BE2C (cell line): ENCODE measurements around the gene APOM.
A peak's percentile ranks its signal among the peaks of the same experiment; 100 is the strongest.

Experiments
- DNase-seq: peaks from one replicate; pipeline ENCODE4 v3.0.0-alpha.2; 2020
- H3K27me3 ChIP-seq: fragments of 250-450 bp; sonication (Bioruptor Pico); 2 replicates; pipeline ENCODE4 v1.5.1; 2020; ENCODE audit warnings: mild to moderate bottlenecking
- H3K36me3 ChIP-seq: fragments of 250-450 bp; sonication (Bioruptor Pico); 2 replicates; pipeline ENCODE4 v1.5.1; 2020; ENCODE audit warnings: mild to moderate bottlenecking
- H3K4me1 ChIP-seq: fragments of 250-450 bp; sonication (Bioruptor Pico); 2 replicates; pipeline ENCODE4 v1.5.1; 2020
- H3K4me3 ChIP-seq: 2 replicates; pipeline ENCODE4 v1.5.1; 2011; ENCODE audit warnings: low read depth, low read length
- H3K9me3 ChIP-seq: fragments of 250-450 bp; sonication (Bioruptor Pico); 2 replicates; pipeline ENCODE4 v1.5.1; 2020
- CTCF ChIP-seq: IDR thresholded peaks from 2 replicates; pipeline ENCODE4 v1.5.1; 2012; ENCODE audit warnings: mild to moderate bottlenecking, low read depth, low read length

The APOM gene

GRCh38 chr6:31652925-31653724 is 2.6 kb upstream of the APOM start:
- H3K27me3 ChIP-seq = no peaks in the 10 kb centered on the region
- H3K9me3 ChIP-seq = no peaks in the 10 kb centered on the region
- no peak for TF ChIP-seq CTCF
- peaks cover 22% of the 10 kb centered on the region for H3K36me3 ChIP-seq
- H3K4me3 ChIP-seq = peak overlapping the region; percentile 84
- no peaks in the 10 kb centered on the region for H3K4me1 ChIP-seq
- DNase-seq = peak; percentile 90

GRCh38 chr6:31654574-31655348 is 933 bp upstream of the APOM start:
- Histone ChIP-seq H3K27me3 (no peaks in the 10 kb centered on the region), H3K4me3 (no peak overlapping the region), H3K36me3 (peaks cover 6% of the 10 kb centered on the region), H3K9me3 (no peaks in the 10 kb centered on the region), H3K4me1 (no peaks in the 10 kb centered on the region)
- no peak for DNase-seq
- TF ChIP-seq CTCF = no peak

GRCh38 chr6:31657406-31658157 is 1.9 kb downstream of the APOM start:
- TF ChIP-seq CTCF = no peak
- Histone ChIP-seq H3K36me3 (no peaks in the 10 kb centered on the region), H3K4me1 (no peaks in the 10 kb centered on the region), H3K9me3 (no peaks in the 10 kb centered on the region), H3K27me3 (no peaks in the 10 kb centered on the region), H3K4me3 (no peak overlapping the region)
- no peak for DNase-seq

GRCh38 chr6:31658158-31658688 is 2.5 kb downstream of the APOM start:
- no peaks in the 10 kb centered on the region for H3K27me3 ChIP-seq
- DNase-seq = no peak
- TF ChIP-seq CTCF = no peak
- no peaks in the 10 kb centered on the region for H3K9me3 ChIP-seq
- peaks cover 1% of the 10 kb centered on the region; the same call in 1 of the 2 replicates for H3K36me3 ChIP-seq
- H3K4me3 ChIP-seq = no peak overlapping the region; the same call in 1 of the 2 replicates
- H3K4me1 ChIP-seq = no peaks in the 10 kb centered on the region

- Histone ChIP-seq H3K36me3 (peaks cover 8% of the 10 kb centered on the region), H3K4me3 (peak overlapping the region; percentile 85), H3K9me3 (no peaks in the 10 kb centered on the region), H3K4me1 (no peaks in the 10 kb centered on the region), H3K27me3 (no peaks in the 10 kb centered on the region)
- DNase-seq = no peak
- no peak for TF ChIP-seq CTCF
Measured at GRCh38 chr6:31658983-31659648, 3.4 kb downstream of the APOM start.
